Testis (tissue), 2 donors: Measurements from ENCODE around the gene PVALEF.

Experiments
- POLR2A ChIP-seq: fragments of 450-650 bp; IDR thresholded peaks from one replicate; pipeline ENCODE4 v1.6.1; 2017; ENCODE audit warnings: antibody characterized with exemption, mild to moderate bottlenecking, moderate library complexity
- TF ChIP-seq, protein P1 (sequence below), 3 experiments: fragments of 450-650 bp in 2 of 3; fragments of 200-600 bp in 1 of 3; sonication (generic) in 1 of 3; IDR thresholded peaks; one replicate each; pipeline ENCODE4 v1.5.1; 2016 to 2019; ENCODE audit warnings: antibody characterized with exemption in 3 of 3, mild to moderate bottlenecking in 2 of 3, moderate library complexity in 1 of 3

DNA sequence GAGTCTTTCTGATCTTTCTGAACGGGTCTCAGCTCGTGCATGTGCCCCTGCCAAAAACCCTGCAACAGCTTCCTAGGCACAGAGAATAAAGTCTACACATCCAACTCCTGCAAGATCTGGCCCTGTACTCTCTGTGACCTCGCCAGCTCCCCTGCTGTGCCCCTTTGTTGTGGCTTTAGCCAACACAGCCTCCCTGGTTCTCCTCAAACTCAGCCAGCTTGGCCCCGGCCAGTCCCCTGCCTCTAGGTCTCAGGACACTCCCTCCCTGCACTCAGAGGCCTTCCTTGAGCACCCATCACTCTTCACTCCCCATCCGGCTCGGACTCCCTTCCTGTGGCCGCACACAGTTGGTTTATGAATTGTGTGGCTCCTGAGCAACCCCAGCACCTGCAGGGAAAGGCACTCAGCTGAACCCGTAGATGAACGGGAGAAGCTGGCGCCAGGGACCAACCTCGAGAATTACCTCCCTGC is 56.1 kb downstream of the PVALEF start:
- TF ChIP-seq, protein P1, sequence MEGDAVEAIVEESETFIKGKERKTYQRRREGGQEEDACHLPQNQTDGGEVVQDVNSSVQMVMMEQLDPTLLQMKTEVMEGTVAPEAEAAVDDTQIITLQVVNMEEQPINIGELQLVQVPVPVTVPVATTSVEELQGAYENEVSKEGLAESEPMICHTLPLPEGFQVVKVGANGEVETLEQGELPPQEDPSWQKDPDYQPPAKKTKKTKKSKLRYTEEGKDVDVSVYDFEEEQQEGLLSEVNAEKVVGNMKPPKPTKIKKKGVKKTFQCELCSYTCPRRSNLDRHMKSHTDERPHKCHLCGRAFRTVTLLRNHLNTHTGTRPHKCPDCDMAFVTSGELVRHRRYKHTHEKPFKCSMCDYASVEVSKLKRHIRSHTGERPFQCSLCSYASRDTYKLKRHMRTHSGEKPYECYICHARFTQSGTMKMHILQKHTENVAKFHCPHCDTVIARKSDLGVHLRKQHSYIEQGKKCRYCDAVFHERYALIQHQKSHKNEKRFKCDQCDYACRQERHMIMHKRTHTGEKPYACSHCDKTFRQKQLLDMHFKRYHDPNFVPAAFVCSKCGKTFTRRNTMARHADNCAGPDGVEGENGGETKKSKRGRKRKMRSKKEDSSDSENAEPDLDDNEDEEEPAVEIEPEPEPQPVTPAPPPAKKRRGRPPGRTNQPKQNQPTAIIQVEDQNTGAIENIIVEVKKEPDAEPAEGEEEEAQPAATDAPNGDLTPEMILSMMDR (IDR thresholded peaks at IDR 0.05) = no peak
- TF ChIP-seq POLR2A = no peak
